ENCODE measurements around the gene BTG4.

The BTG4 gene

GRCh38 chr11:111526501-111526900 is 14.3 kb upstream of the BTG4 start:
- Histone ChIP-seq H3K4me3 (ENCODE audit: low read depth in 1 of 2, low read length in 1 of 2) (no peak overlapping the region), H3K27me3 (no peaks in the 10 kb centered on the region), H3K27ac (no peak overlapping the region), H3K9me3 (no peaks in the 10 kb centered on the region), H3K36me3 (no peaks in the 10 kb centered on the region), H3K4me1 (ENCODE audit: control insufficient read depth in 1 of 2, insufficient read depth in 1 of 2, low read depth in 1 of 2, low read length in 1 of 2) (no peaks in the 10 kb centered on the region)
- no peak for TF ChIP-seq CTCF (IDR thresholded peaks at IDR 0.05)

GRCh38 chr11:111525456-111525855 is 13.3 kb upstream of the BTG4 start:
- no peaks in the 10 kb centered on the region for H3K36me3 ChIP-seq
- no peaks in the 10 kb centered on the region for H3K27me3 ChIP-seq
- H3K27ac ChIP-seq: no peak overlapping the region
- no peaks in the 10 kb centered on the region for H3K4me1 ChIP-seq (ENCODE audit: control insufficient read depth in 1 of 2, insufficient read depth in 1 of 2, low read depth in 1 of 2, low read length in 1 of 2)
- no peaks in the 10 kb centered on the region for H3K9me3 ChIP-seq
- no peak overlapping the region for H3K4me3 ChIP-seq (ENCODE audit: low read depth in 1 of 2, low read length in 1 of 2)
- no peak for TF ChIP-seq CTCF (IDR thresholded peaks at IDR 0.05)

GRCh38 chr11:111524056-111524455 is 11.9 kb upstream of the BTG4 start:
- Histone ChIP-seq H3K36me3 (no peaks in the 10 kb centered on the region), H3K9me3 (no peaks in the 10 kb centered on the region), H3K27me3 (no peaks in the 10 kb centered on the region), H3K4me3 (ENCODE audit: low read depth in 1 of 2, low read length in 1 of 2) (no peak overlapping the region), H3K4me1 (ENCODE audit: control insufficient read depth in 1 of 2, insufficient read depth in 1 of 2, low read depth in 1 of 2, low read length in 1 of 2) (no peaks in the 10 kb centered on the region), H3K27ac (no peak overlapping the region)
- no peak for TF ChIP-seq CTCF (IDR thresholded peaks at IDR 0.05)

- no peak for TF ChIP-seq CTCF (IDR thresholded peaks at IDR 0.05)
- H3K27me3 ChIP-seq: no peaks in the 10 kb centered on the region
- H3K36me3 ChIP-seq: no peaks in the 10 kb centered on the region
- no peak overlapping the region for H3K4me3 ChIP-seq (ENCODE audit: low read depth in 1 of 2, low read length in 1 of 2)
- no peaks in the 10 kb centered on the region for H3K9me3 ChIP-seq
- no peaks in the 10 kb centered on the region for H3K4me1 ChIP-seq (ENCODE audit: control insufficient read depth in 1 of 2, insufficient read depth in 1 of 2, low read depth in 1 of 2, low read length in 1 of 2)
- H3K27ac ChIP-seq: no peak overlapping the region
Observed at GRCh38 chr11:111523343-111523742, 11.2 kb upstream of the BTG4 start.

- Histone ChIP-seq H3K9me3 (no peaks in the 10 kb centered on the region), H3K27ac (no peak overlapping the region), H3K36me3 (no peaks in the 10 kb centered on the region), H3K27me3 (no peaks in the 10 kb centered on the region), H3K4me3 (ENCODE audit: low read depth in 1 of 2, low read length in 1 of 2) (no peak overlapping the region), H3K4me1 (ENCODE audit: control insufficient read depth in 1 of 2, insufficient read depth in 1 of 2, low read depth in 1 of 2, low read length in 1 of 2) (no peaks in the 10 kb centered on the region)
- no peak for TF ChIP-seq CTCF (IDR thresholded peaks at IDR 0.05)
Observed at GRCh38 chr11:111522426-111522825, 10.2 kb upstream of the BTG4 start.

- Histone ChIP-seq H3K27me3 (no peaks in the 10 kb centered on the region), H3K27ac (no peak overlapping the region), H3K36me3 (no peaks in the 10 kb centered on the region), H3K9me3 (no peaks in the 10 kb centered on the region), H3K4me3 (ENCODE audit: low read depth in 1 of 2, low read length in 1 of 2) (no peak overlapping the region), H3K4me1 (ENCODE audit: control insufficient read depth in 1 of 2, insufficient read depth in 1 of 2, low read depth in 1 of 2, low read length in 1 of 2) (no peaks in the 10 kb centered on the region)
- no peak for TF ChIP-seq CTCF (IDR thresholded peaks at IDR 0.05)
Observed at GRCh38 chr11:111521135-111521534, 8.9 kb upstream of the BTG4 start.

Data from neutrophil (primary cell).